Left ventricle myocardium inferior (tissue), 1 donor: Measurements from ENCODE around the gene ALDH1L1. TPM values are rescaled to one million over a fixed set of nuclear protein-coding genes. Genes with fewer than 3 reads are reported as not detected.
A peak's percentile ranks its signal among the peaks of the same experiment; 100 is the strongest.

Source experiments
- DNase-seq: peaks from one replicate; pipeline ENCODE4 v3.0.0-alpha.2; 2020
- H3K27ac ChIP-seq: fragments of 200-600 bp; replicated peaks from 2 replicates; pipeline ENCODE4 v1.8.0; 2021
- H3K27me3 ChIP-seq: fragments of 200-600 bp; 2 replicates; pipeline ENCODE4 v1.8.0; 2021; ENCODE audit warnings: low read depth
- H3K36me3 ChIP-seq: fragments of 200-600 bp; 2 replicates; pipeline ENCODE4 v1.8.0; 2021
- H3K4me1 ChIP-seq: fragments of 200-600 bp; 2 replicates; pipeline ENCODE4 v1.8.0; 2021
- H3K4me3 ChIP-seq: fragments of 200-600 bp; 2 replicates; pipeline ENCODE4 v1.8.0; 2021; ENCODE audit warnings: mild to moderate bottlenecking, moderate library complexity
- H3K9me3 ChIP-seq: fragments of 200-600 bp; replicated peaks from 2 replicates; pipeline ENCODE4 v1.8.0; 2021
- CTCF ChIP-seq: fragments of 200-600 bp; IDR thresholded peaks from 2 replicates; pipeline ENCODE4 v1.8.0; 2021; ENCODE audit warnings: antibody characterized with exemption, mild to moderate bottlenecking, borderline replicate concordance
- intact Hi-C: fragments of 100-400 bp; cut with micrococcal nuclease; formaldehyde crosslinking; loops from one replicate; pipeline ENCODE4 v1.11.0; 2022
- total RNA-seq: library from RNA; stranded (reverse); fragmentation: NEBNext Ultra II Directional; extraction: Animal tissue kit (Norgen Biotek cat#: 25700); gene quantifications from one replicate; pipeline ENCODE4 v1.2.1, GENCODE V29; 2021
- donor health status: DM: no; HTN: yes; CAD: no; lungs with severe emphysema.

ALDH1L1 gene
- total RNA-seq, 1 donor from 2014 or later: 24.3 TPM

- Histone ChIP-seq H3K27ac (peak overlapping the region; percentile 93), H3K9me3 (peaks cover 4% of the 10 kb centered on the region), H3K27me3 (peaks cover 22% of the 10 kb centered on the region), H3K4me3 (peak overlapping the region; percentile 76), H3K36me3 (no peaks in the 10 kb centered on the region), H3K4me1 (peaks cover 30% of the 10 kb centered on the region)
- DNase-seq: peak; percentile 67
- intact Hi-C loops: no loop called here
- TF ChIP-seq CTCF: peak; percentile 27
These were observed 435 bp downstream of the ALDH1L1 start for GRCh38 chr3:126179825-126180476.

GRCh38 chr3:126170073-126170777 is 10.2 kb downstream of the ALDH1L1 start:
- intact Hi-C loops: no loop called here
- DNase-seq: no peak
- no peak for TF ChIP-seq CTCF
- H3K36me3 ChIP-seq: no peaks in the 10 kb centered on the region
- H3K27me3 ChIP-seq: peaks cover 4% of the 10 kb centered on the region
- no peak overlapping the region for H3K4me3 ChIP-seq
- H3K9me3 ChIP-seq: no peaks in the 10 kb centered on the region
- no peaks in the 10 kb centered on the region for H3K4me1 ChIP-seq
- H3K27ac ChIP-seq: no peak overlapping the region

GRCh38 chr3:126167566-126167965 is 12.8 kb downstream of the ALDH1L1 start:
- Histone ChIP-seq H3K27me3 (peaks cover 4% of the 10 kb centered on the region), H3K27ac (no peak overlapping the region), H3K9me3 (no peaks in the 10 kb centered on the region), H3K36me3 (no peaks in the 10 kb centered on the region), H3K4me1 (no peaks in the 10 kb centered on the region), H3K4me3 (no peak overlapping the region)
- TF ChIP-seq CTCF: no peak
- no peak for DNase-seq
- intact Hi-C loops: no loop called here

GRCh38 chr3:126166009-126166408 is 14.4 kb downstream of the ALDH1L1 start:
- peaks cover 4% of the 10 kb centered on the region for H3K27me3 ChIP-seq
- H3K4me1 ChIP-seq: no peaks in the 10 kb centered on the region
- H3K9me3 ChIP-seq: no peaks in the 10 kb centered on the region
- DNase-seq: no peak
- H3K27ac ChIP-seq: no peak overlapping the region
- intact Hi-C loops: no loop called here
- H3K36me3 ChIP-seq: no peaks in the 10 kb centered on the region
- TF ChIP-seq CTCF: no peak
- no peak overlapping the region for H3K4me3 ChIP-seq

- no peak for TF ChIP-seq CTCF
- DNase-seq: no peak
- no peaks in the 10 kb centered on the region for H3K36me3 ChIP-seq
- intact Hi-C loops: no loop called here
- H3K27ac ChIP-seq: no peak overlapping the region
- no peak overlapping the region for H3K4me3 ChIP-seq
- peaks cover 6% of the 10 kb centered on the region for H3K4me1 ChIP-seq
- no peaks in the 10 kb centered on the region for H3K27me3 ChIP-seq
- H3K9me3 ChIP-seq: no peaks in the 10 kb centered on the region
These were observed 19.1 kb downstream of the ALDH1L1 start for GRCh38 chr3:126161309-126161708.
